RWPE2 (cell line): ENCODE data around the gene NECTIN4.

ENCODE experiments used
- ATAC-seq: fragments of 200-7000 bp; cut with Tn5 transposase; 3 replicates; pipeline ENCODE4 v1.9.1; 2021; ENCODE audit warnings: low read depth
- DNase-seq: peaks from one replicate; pipeline ENCODE4 v3.0.0-alpha.2; 2020; ENCODE audit warnings: low spot score
- H3K27ac ChIP-seq: fragments of 450-650 bp; 2 replicates; pipeline ENCODE4 v1.5.1; 2017; ENCODE audit warnings: mild to moderate bottlenecking; ENCODE audit not compliant: poor library complexity, severe bottlenecking
- H3K27me3 ChIP-seq: fragments of 250-450 bp; sonication (Bioruptor Pico); 2 replicates; pipeline ENCODE4 v1.5.1; 2021; ENCODE audit warnings: mild to moderate bottlenecking, moderate library complexity; ENCODE audit not compliant: insufficient read depth, poor library complexity, severe bottlenecking
- H3K36me3 ChIP-seq: fragments of 250-450 bp; sonication (Bioruptor Pico); 2 replicates; pipeline ENCODE4 v1.5.1; 2020; ENCODE audit warnings: low read depth, mild to moderate bottlenecking, moderate library complexity
- H3K4me1 ChIP-seq: fragments of 250-450 bp; sonication (Bioruptor Pico); 2 replicates; pipeline ENCODE4 v1.5.1; 2021; ENCODE audit warnings: mild to moderate bottlenecking, moderate library complexity; ENCODE audit not compliant: insufficient read depth, poor library complexity, severe bottlenecking
- H3K4me3 ChIP-seq: fragments of 250-450 bp; sonication (Bioruptor Pico); 2 replicates; pipeline ENCODE4 v1.5.1; 2021; ENCODE audit warnings: mild to moderate bottlenecking, moderate library complexity; ENCODE audit not compliant: severe bottlenecking
- H3K9me3 ChIP-seq: fragments of 250-450 bp; sonication (Bioruptor Pico); 2 replicates; pipeline ENCODE4 v1.5.1; 2021; ENCODE audit warnings: mild to moderate bottlenecking, moderate library complexity; ENCODE audit not compliant: severe bottlenecking
- CTCF ChIP-seq: fragments of 450-650 bp; IDR thresholded peaks from one replicate; pipeline ENCODE4 v1.5.1; 2017; ENCODE audit warnings: mild to moderate bottlenecking, moderate library complexity; ENCODE audit not compliant: poor library complexity, severe bottlenecking

NECTIN4 gene

GRCh38 chr1:161081519-161081918 is 7.8 kb downstream of the NECTIN4 start:
- Histone ChIP-seq H3K27ac (peak overlapping the region; percentile 20), H3K4me1 (peaks cover 38% of the 10 kb centered on the region), H3K36me3 (no peaks in the 10 kb centered on the region), H3K4me3 (no peak overlapping the region), H3K9me3 (no peaks in the 10 kb centered on the region), H3K27me3 (no peaks in the 10 kb centered on the region)
- no peak for TF ChIP-seq CTCF
- DNase-seq (no peak), ATAC-seq (no peak)

GRCh38 chr1:161080441-161081405 is 8.6 kb downstream of the NECTIN4 start:
- ATAC-seq (no peak), DNase-seq (no peak)
- H3K9me3 ChIP-seq = no peaks in the 10 kb centered on the region
- H3K27ac ChIP-seq = peak overlapping the region; percentile 20
- H3K4me1 ChIP-seq = peaks cover 38% of the 10 kb centered on the region
- no peaks in the 10 kb centered on the region for H3K36me3 ChIP-seq
- no peaks in the 10 kb centered on the region for H3K27me3 ChIP-seq
- no peak overlapping the region for H3K4me3 ChIP-seq
- no peak for TF ChIP-seq CTCF

GRCh38 chr1:161079436-161080110 is 9.8 kb downstream of the NECTIN4 start:
- Histone ChIP-seq H3K36me3 (no peaks in the 10 kb centered on the region), H3K27me3 (no peaks in the 10 kb centered on the region), H3K4me1 (peaks cover 44% of the 10 kb centered on the region), H3K4me3 (no peak overlapping the region), H3K9me3 (no peaks in the 10 kb centered on the region), H3K27ac (no peak overlapping the region)
- ATAC-seq = no peak
- DNase-seq = no peak
- TF ChIP-seq CTCF = no peak

- peaks cover 34% of the 10 kb centered on the region for H3K4me1 ChIP-seq
- no peak overlapping the region for H3K4me3 ChIP-seq
- no peaks in the 10 kb centered on the region for H3K9me3 ChIP-seq
- TF ChIP-seq CTCF = no peak
- no peak for ATAC-seq
- no peak overlapping the region for H3K27ac ChIP-seq
- DNase-seq = no peak
- H3K27me3 ChIP-seq = no peaks in the 10 kb centered on the region
- no peaks in the 10 kb centered on the region for H3K36me3 ChIP-seq
Measured at GRCh38 chr1:161077426-161077825, 11.9 kb downstream of the NECTIN4 start.
